Ascending aorta (tissue), 2 donors: ENCODE measurements around the gene STK38L. TPM values are rescaled to one million over a fixed set of nuclear protein-coding genes. Genes with fewer than 3 reads are reported as not detected.

Experiments used
- DNase-seq, 2 donors: peaks; one replicate each; pipeline ENCODE4 v3.0.0-alpha.2; 2019; ENCODE audit warnings: low spot score in 2 of 2
- H3K27ac ChIP-seq, 2 donors: fragments of 200-600 bp; sonication (generic); one replicate each; pipeline ENCODE4 v1.5.1; 2016 to 2017; ENCODE audit warnings: mild to moderate bottlenecking in 1 of 2
- H3K27me3 ChIP-seq: fragments of 200-600 bp; sonication (generic); one replicate; pipeline ENCODE4 v1.5.1; 2017
- H3K36me3 ChIP-seq, 2 donors: fragments of 200-600 bp; sonication (generic); one replicate each; pipeline ENCODE4 v1.5.1; 2016
- H3K4me1 ChIP-seq, 2 donors: fragments of 200-600 bp; sonication (generic); one replicate each; pipeline ENCODE4 v1.5.1; 2016 to 2017; ENCODE audit warnings: mild to moderate bottlenecking in 1 of 2
- H3K4me3 ChIP-seq, 2 donors: fragments of 200-600 bp; sonication (generic); one replicate each; pipeline ENCODE4 v1.5.1; 2016 to 2017; ENCODE audit warnings: mild to moderate bottlenecking in 1 of 2
- H3K9me3 ChIP-seq, 2 donors: fragments of 200-600 bp; sonication (generic); one replicate each; pipeline ENCODE4 v1.5.1; 2016
- intact Hi-C: fragments of 100-400 bp; cut with DNase I; formaldehyde crosslinking; loops from one replicate; pipeline ENCODE4 v1.15.1; 2023
- total RNA-seq: library from RNA; depleted of rRNA; stranded (reverse); fragments of >200 nt; gene quantifications from one replicate; pipeline ENCODE4 v1.1.0, GENCODE V29; 2016
- TF ChIP-seq, protein P1 (sequence below), 3 experiments: fragments of 200-600 bp in 2 of 3; fragments of 450-650 bp in 1 of 3; sonication (generic) in 2 of 3; IDR thresholded peaks; one replicate each; pipeline ENCODE4 v1.5.1; 2016 to 2019; ENCODE audit warnings: antibody characterized with exemption in 3 of 3, mild to moderate bottlenecking in 1 of 3, moderate library complexity in 1 of 3

Gene STK38L
- total RNA-seq, 1 donor from 2014 or later = 137 TPM

DNA sequence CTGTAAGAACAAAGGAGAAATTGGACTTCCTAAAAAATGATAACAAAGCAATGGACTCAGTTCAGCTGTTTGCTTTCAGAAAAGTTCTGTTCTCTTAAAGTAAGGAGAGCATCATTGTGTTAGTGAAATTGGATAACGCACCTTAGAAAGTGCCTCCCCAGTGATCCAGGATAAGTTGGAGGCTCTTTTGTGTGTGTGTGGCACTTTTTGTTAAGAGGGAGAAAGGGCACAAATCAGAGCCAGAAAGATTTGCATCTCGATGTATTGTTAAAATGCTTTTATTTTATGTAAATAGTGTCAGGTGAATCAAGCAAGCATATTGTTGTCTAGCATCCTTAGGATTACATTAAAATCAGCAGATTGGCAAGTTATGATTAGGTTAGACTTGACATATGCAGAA, 2.1 kb downstream of the STK38L start:
- Histone ChIP-seq H3K36me3 (peaks cover 0 to 12% of the 10 kb centered on the region in 2 donors), H3K4me1 (peaks cover 0 to 17% of the 10 kb centered on the region in 2 donors), H3K27ac (peak overlapping the region; percentile 96 to 98), H3K27me3 (no peaks in the 10 kb centered on the region), H3K4me3 (peak overlapping the region; percentile 74 to 98), H3K9me3 (no peaks in the 10 kb centered on the region)
- no peak for DNase-seq
- intact Hi-C loops = loop anchor here (2.0 to 5.0 kb wide), 2 partner anchors 41 to 61 kb away; no protein-coding TSS in a partner anchor
- TF ChIP-seq, protein P1, sequence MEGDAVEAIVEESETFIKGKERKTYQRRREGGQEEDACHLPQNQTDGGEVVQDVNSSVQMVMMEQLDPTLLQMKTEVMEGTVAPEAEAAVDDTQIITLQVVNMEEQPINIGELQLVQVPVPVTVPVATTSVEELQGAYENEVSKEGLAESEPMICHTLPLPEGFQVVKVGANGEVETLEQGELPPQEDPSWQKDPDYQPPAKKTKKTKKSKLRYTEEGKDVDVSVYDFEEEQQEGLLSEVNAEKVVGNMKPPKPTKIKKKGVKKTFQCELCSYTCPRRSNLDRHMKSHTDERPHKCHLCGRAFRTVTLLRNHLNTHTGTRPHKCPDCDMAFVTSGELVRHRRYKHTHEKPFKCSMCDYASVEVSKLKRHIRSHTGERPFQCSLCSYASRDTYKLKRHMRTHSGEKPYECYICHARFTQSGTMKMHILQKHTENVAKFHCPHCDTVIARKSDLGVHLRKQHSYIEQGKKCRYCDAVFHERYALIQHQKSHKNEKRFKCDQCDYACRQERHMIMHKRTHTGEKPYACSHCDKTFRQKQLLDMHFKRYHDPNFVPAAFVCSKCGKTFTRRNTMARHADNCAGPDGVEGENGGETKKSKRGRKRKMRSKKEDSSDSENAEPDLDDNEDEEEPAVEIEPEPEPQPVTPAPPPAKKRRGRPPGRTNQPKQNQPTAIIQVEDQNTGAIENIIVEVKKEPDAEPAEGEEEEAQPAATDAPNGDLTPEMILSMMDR (IDR thresholded peaks at IDR 0.05) = no peak

DNA sequence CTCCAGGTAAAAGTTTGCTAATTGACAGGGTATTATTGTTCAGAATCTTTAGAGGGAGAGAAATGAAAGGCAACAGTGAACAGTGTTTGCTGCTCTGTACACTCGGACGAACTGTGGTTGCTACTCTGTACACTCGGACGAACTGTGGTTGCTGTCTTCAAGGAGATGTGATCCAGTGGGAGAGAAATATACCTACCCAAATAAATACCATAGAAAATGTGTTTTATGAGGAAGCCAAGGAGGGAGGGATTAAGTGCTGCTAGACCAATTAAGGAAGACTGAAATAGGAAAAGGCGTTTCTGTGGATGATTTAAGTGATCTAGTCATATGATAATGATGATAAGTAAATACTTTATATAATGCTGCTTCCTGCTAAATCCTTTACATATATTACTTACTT, 2.7 kb downstream of the STK38L start:
- Histone ChIP-seq H3K36me3 (peaks cover 0 to 12% of the 10 kb centered on the region in 2 donors), H3K4me1 (peaks cover 0 to 17% of the 10 kb centered on the region in 2 donors), H3K27me3 (no peaks in the 10 kb centered on the region), H3K4me3 (peak overlapping the region; percentile 74 to 98), H3K27ac (peak overlapping the region; percentile 96 to 98), H3K9me3 (no peaks in the 10 kb centered on the region)
- no peak for DNase-seq
- intact Hi-C loops = loop anchor here (2.0 to 5.0 kb wide), 2 partner anchors 41 to 60 kb away; no protein-coding TSS in a partner anchor
- TF ChIP-seq, protein P1 (IDR thresholded peaks at IDR 0.05) = no peak

DNA sequence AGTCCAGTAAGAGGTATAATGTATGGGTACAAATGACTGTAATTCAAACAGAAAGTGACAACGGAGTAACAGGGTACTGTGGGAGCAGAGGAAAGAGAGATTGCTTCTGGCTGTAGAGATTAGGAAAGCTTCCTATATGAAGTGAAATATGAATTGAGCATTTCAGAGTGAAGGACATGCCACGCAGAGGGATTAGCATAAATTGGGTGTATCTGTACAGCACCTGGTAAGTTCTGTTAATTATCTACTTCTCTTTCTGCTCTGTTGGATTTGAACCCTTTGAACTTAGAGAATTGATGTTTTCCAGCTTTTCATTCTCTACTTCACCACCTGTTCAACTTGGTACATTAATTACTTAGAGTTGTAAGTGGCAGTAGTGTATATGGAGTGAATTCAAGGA, 8.8 kb downstream of the STK38L start:
- Histone ChIP-seq H3K27me3 (no peaks in the 10 kb centered on the region), H3K36me3 (peaks cover 0 to 12% of the 10 kb centered on the region in 2 donors), H3K9me3 (no peaks in the 10 kb centered on the region), H3K27ac (peak overlapping the region; percentile 46 to 83), H3K4me1 (peaks cover 7 to 55% of the 10 kb centered on the region in 2 donors), H3K4me3 (peak overlapping the region; percentile 8 to 48)
- DNase-seq = no peak
- TF ChIP-seq, protein P1 (IDR thresholded peaks at IDR 0.05) = no peak
- intact Hi-C loops = no loop called here

DNA sequence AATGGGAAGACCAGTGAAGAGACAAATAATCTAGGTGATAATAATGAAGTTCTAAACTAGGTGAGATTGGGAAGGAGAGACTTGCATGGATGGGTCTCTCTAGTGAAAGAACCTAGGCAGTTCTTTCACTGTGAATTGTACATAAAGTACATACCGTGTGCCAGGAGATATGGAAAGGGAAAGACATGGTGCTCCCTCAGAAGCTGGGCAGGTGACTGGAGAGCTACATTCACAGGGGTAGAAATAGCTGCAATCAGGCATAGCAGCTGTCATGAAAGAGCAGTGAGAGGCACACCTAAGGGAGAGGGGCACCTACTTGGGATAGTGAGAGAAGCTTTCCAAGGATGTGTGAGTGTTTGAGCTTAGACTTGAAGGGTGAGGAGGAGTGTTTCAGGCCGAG, 9.3 kb downstream of the STK38L start:
- peaks cover 0 to 12% of the 10 kb centered on the region in 2 donors for H3K36me3 ChIP-seq
- peak overlapping the region; percentile 8 to 48 for H3K4me3 ChIP-seq
- intact Hi-C loops = no loop called here
- H3K9me3 ChIP-seq = no peaks in the 10 kb centered on the region
- H3K4me1 ChIP-seq = peaks cover 7 to 56% of the 10 kb centered on the region in 2 donors
- DNase-seq = no peak
- TF ChIP-seq, protein P1 (IDR thresholded peaks at IDR 0.05) = no peak
- H3K27me3 ChIP-seq = no peaks in the 10 kb centered on the region
- H3K27ac ChIP-seq = peak overlapping the region; percentile 46 to 83

DNA sequence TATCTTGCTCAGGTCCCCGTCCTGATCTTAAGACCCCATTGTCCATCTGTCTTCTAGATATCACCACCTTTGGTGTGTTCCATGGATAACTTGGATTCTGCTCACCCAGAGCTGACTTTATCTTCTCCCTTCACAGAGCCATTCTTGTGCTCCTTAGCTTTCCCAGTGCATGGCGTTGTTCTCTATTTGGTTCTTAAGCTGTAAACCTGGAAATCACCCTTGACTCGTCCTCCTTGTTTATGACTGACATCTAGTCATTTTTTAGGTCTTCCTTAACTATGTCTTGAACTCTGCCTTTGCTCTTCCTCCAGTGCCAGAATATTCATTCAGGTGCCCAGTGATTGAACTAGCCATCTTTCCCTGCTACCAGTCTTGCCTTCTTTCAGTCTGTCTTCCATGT, 11.7 kb downstream of the STK38L start:
- Histone ChIP-seq H3K27me3 (no peaks in the 10 kb centered on the region), H3K4me3 (peak overlapping the region in 1 of 2 donors; percentile 20), H3K27ac (peak overlapping the region; percentile 69 to 83), H3K36me3 (peaks cover 0 to 2% of the 10 kb centered on the region in 2 donors), H3K4me1 (peaks cover 9 to 61% of the 10 kb centered on the region in 2 donors), H3K9me3 (no peaks in the 10 kb centered on the region)
- intact Hi-C loops = loop anchor here (5.0 kb wide), 2 partner anchors 36 to 64 kb away; no protein-coding TSS in a partner anchor
- DNase-seq = no peak
- TF ChIP-seq, protein P1 (IDR thresholded peaks at IDR 0.05) = no peak
